HS-5 (cell line): Measurements from ENCODE around the gene FGF21.
A peak's percentile ranks its signal among the peaks of the same experiment; 100 is the strongest.
"Not testable (repeated sequence)": the region's sequence is repeated elsewhere in the genome, so short reads cannot be mapped to it uniquely, and the experiment has no call there.

Experiments used
- DNase-seq: peaks from one replicate; pipeline ENCODE4 v3.0.0-alpha.2; 2012; ENCODE audit warnings: low read depth

FGF21 gene

DNA sequence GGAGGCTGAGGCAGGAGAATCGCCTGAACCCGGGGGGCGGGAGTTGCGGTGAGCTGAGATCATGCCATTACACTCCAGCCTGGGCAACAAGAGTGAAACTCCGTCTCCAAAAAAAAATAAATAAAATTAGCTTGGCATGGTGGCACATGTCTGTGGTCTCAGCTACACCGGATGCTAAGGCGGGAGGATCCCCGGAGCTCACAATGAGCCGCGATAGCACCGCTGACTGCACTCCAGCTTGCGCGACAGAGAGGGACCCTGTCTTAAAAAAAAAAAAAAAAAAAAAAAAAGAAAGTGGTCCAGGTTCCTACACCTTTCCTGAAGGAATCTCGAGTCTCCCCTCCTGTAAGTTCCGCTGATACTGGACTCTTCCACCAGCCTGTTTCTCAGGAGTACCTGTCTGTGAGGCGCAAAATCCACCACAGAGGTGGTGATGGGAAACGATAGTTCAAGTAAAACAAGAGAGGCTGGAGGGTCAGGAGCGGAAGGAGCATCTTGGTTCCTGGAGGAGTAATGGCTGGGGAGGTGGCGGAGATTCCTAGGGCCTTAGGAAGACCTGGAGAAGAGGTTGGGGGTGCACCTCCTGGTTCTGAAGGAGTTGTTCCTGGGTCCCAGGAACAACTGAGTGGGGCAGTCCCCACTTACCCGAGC is 3.4 kb upstream of the FGF21 start:
- DNase-seq = no peak

DNA sequence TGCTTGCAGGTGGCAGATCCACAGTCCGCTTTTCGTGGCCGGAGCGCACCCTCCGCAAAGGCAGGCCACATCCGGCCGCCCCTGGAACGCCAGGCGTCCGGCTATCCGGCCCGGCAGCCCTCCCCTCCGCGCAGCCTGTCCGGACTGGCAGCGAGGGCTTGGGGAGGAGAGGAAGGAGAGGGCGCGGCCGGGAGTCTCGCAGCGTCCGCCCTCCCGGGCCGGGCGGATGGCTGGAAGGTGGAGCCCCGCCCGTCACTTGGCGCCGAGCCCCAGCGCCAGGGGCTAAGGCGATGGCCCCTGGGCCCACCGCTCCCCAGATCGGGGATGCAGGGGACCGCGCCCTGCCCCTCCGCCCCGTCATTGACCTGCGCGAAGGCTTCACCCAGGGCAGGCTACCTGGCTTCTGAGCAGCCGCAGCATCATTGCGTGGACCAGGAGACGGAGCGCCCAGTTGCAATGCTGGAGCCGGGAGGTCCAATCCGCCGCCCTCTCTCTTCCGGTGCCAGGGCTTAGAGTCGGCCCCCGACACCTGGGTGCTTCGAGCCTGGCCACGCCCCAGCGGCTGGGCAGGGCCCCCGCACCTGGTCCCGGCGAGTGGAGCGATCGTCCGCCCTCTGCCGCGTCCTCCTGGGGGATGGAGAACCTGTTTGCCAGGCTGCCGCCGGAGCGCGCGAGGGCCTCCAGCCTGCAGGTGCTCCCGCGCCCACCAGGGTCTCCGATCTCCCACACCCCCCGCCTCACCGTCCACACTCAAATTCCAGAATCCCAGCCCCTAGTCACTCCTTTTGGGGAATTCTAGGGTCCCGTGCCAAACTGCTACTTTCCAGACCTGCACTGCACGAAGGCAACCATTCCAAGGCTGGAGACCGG is 2.6 kb upstream of the FGF21 start, which contains the start of gene FUT1:
TSS of gene FUT1 (minus strand) at position 146 of the 870 bp plus-strand sequence. CDS start 1,360 bp downstream, outside the sequence.
- no peak for DNase-seq

- no peak for DNase-seq
Observed at GRCh38 chr19:48755787-48756186, 463 bp downstream of the FGF21 start.

GRCh38 chr19:48756212-48756611 is 888 bp downstream of the FGF21 start:
- DNase-seq = no peak

DNA sequence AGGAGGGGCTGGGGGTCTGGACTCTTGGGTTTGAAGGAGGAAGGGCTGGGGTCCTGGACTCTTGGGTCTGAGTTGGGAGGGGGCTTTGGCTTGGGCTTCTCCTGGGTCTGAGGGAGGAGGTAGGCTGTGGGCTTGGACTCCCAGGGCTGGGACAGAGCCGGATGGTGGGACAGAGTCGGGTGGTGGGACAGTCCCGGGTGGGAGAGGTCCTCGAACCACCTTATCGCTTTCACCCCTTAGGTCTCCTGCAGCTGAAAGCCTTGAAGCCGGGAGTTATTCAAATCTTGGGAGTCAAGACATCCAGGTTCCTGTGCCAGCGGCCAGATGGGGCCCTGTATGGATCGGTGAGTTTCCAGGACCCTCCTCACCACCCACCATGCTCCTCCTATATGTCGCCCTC is 1.4 kb downstream of the FGF21 start:
- no peak for DNase-seq

DNA sequence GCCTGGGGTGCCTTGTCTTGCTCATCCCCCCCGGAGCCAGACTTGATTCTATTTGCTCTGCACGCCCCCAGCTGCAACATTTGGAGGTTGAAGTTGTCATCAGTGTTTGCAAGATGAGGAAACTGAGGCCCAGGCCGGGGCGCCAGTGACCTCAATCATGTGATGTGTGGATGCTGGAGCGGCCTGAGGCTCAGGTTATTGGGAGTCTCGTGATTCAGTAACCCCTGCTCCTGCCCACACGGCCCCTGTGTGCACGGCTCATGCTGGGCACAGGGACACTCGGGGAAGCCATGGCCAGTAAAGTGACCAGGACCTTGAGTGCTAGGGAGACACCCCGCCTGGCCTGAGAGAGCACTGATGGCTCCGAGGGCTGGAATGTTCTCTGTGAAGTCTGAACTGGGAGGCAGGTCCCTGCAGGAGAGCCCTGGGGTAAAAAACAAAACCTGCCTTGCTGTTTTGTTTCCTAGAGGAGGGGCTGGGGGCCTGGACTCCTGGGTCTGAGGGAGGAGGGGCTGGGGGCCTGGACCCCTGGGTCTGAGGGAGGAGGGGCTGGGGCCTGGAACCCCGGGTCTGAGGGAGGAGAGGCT is 1.9 kb downstream of the FGF21 start:
- no peak for DNase-seq

- no peak for DNase-seq
Observed at GRCh38 chr19:48757741-48758144, 2.4 kb downstream of the FGF21 start.

- no peak for DNase-seq
Observed at GRCh38 chr19:48760504-48761205, 5.3 kb downstream of the FGF21 start.

DNA sequence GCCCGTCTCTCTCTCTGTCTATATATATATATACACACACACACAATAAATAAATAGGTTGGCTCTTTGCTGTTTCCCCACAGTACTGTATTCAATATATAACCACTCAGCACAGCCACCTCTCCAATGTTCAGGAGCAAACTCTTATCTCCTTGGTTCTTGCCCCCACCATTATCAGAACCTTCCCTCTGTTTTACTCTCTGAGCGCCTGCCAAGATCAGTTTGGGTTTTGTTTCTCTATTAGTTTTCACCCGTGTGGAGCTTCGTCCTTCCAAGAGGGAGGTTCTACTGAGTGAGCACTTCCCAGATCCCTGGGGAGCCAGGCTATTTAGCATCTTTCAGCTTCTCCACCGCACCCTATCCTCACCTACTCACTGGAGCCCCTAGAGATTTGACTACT is 10.5 kb downstream of the FGF21 start:
- not testable (repeated sequence) for DNase-seq

DNA sequence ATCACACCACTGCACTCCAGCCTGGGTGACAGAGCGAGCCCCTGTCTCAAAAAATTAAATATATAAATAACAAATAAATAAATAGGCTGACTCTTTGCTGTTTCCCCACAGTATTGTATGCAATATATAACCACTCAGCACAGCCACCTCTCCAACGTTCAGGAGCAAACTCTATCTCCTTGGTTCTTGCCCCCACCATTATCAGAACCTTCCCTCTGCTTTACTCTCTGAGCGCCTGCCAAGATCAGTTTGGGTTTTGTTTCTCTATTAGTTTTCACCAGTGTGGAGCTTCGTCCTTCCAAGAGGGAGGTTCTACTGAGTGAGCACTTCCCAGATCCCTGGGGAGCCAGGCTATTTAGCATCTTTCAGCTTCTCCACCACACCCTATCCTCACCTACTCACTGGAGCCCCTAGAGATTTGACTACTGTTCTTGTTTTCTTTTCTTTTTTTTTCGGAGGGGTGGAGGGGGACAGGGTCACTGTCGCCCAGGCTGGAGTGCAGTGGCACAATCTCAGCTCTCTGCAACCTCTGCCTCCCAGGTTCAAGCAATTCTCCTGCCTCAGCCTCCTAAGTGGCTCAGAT is 12.9 kb downstream of the FGF21 start:
- DNase-seq = not testable (repeated sequence)

- DNase-seq = no peak
Observed at GRCh38 chr19:48768994-48769713, 13.8 kb downstream of the FGF21 start.

DNA sequence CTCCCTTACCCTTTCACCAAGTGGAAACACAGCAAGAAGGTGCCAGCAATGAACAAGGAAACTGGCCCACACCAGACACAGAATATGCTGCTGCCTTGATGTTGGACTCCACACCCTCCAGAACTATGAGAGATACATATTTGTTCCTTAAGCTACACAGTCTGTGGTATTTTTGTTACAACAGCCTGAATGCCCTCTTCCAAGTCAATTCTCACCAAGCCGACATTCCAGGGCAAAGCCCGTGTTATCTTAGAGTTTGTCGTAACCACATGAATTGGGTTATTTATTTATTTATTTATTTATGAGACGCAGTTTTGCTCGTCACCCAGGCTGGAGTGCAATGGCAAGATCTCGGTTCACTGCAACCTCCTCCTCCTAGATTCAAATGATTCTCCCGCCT is 14.9 kb downstream of the FGF21 start:
- DNase-seq = peak; percentile 55

DNA sequence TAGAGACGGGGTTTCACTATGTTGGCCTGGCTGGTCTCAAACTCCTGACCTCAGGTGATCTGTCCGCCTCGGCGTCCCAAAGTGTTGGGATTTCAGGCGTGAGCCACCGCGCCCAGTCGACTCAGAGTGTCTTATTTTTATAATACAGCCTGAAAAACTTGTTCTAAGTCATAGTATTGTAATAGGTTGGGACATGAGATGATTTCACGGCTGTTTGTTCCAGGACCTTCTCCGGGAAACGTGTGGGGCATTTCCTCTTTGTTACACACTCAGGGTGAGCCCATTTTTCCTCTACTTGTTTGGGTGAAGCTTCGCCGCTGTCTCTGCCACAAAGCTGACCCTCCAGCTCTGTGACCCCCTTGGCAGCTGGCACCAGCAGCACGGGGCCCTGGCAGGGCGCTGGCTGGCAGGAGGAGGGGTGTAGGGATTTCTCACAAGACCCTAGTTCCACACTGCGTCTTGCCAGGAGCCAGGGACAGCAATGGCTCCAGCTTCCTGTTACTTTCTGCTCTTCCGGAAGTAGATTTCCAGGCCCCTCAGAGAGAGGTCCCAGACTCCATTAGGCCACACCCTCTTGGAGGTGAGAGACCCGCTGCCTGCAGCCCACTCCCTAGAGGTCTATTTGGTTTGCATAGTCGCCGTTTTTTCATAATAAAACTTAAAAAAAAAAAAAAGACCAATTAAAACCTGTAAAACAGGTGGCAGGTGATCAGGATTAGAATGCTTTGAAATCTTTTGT is 15.6 kb downstream of the FGF21 start:
- no peak for DNase-seq

- DNase-seq = no peak
Observed at GRCh38 chr19:48772503-48772953, 17.2 kb downstream of the FGF21 start.

DNA sequence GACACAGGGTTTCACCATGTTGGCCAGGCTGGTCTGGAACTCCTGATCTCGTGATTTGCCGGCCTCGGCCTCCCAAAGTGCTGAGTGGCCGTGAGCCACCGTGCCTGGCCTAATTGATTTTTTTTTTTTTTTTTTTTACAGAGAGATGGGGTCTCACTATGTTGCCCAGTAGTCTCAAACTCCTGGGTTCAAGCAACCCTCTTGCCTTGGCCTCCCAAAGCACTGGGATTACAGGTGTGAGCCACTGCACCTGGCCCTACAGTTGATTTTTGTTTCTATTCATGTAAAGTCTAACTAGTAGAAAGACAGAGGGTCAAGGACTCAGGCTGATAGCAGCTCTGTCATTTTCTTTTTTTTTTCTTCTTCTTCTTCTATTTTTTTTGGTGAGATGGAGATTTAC is 21.8 kb downstream of the FGF21 start:
- no peak for DNase-seq

DNA sequence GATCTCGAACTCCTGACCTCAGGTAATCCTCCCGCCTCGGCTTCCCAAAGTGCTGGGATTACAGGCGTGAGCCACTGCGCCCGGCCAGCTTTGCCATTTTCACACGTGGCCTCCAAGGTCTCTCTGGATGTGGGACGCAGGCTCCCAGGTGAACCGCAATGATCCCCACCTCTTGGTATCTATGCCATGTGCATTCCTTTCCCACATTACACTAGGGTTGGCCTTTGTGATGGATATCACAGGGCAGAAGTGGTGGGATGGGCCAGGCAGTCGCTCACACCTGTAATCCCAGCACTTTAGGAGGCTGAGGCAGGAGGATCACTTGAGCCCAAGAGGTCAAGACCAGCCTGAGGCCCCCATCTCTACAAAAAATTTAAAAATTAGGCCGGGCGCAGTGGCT is 22.4 kb downstream of the FGF21 start:
- no peak for DNase-seq

DNA sequence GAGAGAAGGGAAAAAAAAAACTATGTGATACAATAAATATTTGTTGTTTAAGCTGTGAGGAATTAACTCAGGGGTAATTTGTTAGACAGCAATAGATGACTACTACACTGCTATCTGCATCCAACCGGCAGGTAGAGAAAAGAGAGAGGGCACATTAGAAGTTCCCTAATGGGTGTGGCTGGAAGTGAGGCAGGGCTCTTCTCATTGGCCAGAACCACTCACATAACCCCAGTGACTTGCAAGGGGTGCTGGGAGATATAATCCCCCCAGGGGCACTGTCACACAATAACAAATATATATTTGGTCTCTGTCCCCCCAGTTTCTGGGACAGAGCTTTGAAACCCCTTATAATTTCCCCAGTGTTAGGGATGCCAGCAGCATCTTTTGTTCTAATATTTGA is 24.3 kb downstream of the FGF21 start:
- no peak for DNase-seq

DNA sequence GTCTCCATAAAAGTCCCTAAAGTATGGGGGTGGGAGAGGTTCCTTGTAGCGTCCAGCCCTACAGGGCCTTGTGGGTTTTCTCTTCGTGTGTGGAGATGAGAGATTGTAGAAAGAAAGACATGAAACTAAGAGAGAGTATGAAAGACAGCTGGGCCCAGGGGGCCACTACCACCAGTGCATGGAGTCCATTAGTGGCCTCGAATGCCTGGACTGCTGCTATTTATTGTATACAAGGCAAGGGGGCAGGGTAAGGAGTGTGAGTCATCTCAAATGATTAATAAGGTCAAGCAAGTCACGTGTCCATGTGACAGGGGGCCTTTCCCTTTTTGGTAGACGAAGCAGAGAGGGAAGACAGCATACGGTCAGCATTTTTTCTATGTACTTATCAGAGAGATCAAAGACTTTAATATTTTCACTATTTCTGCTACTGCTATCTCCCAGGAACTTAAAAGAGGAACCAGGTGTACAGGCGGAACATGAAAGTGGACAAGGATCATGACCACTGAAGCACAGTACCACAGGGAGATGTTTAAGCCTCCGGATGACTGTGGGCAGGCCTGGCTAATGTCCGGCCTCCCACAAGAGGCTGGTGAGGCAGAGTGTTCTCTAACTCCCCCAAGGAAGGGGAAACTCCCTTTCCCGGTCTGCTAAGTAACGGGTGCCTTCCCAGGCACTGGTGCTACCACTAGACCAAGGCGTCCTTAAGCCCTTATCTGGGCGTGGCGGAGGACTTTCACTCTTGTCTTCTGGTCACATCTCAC is 25.5 kb downstream of the FGF21 start:
- DNase-seq = no peak

DNA sequence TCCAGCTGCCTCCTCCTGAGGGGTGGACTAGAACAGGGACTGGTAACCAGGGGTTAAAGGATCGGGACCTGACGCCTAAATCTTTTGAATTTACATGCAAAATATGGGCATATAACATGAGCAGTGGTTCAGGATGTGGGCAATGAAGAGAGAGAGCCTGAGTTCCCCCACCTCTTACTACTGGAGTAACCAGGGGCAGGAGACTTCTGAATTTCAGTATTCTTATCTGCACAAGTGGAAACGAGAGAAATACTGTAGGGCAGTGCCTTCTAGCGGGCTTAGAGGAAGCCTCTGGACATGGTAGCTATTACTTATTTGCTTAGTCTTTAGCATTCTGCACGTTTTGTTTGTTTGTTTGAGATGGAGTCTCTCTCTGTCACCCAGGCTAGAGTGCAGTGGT is 29.2 kb downstream of the FGF21 start:
- DNase-seq = no peak

- DNase-seq = not testable (repeated sequence)
Observed at GRCh38 chr19:48786422-48786821, 31.1 kb downstream of the FGF21 start.
